ENCODE measurements around the gene DNHD1.

DNHD1 gene

DNA sequence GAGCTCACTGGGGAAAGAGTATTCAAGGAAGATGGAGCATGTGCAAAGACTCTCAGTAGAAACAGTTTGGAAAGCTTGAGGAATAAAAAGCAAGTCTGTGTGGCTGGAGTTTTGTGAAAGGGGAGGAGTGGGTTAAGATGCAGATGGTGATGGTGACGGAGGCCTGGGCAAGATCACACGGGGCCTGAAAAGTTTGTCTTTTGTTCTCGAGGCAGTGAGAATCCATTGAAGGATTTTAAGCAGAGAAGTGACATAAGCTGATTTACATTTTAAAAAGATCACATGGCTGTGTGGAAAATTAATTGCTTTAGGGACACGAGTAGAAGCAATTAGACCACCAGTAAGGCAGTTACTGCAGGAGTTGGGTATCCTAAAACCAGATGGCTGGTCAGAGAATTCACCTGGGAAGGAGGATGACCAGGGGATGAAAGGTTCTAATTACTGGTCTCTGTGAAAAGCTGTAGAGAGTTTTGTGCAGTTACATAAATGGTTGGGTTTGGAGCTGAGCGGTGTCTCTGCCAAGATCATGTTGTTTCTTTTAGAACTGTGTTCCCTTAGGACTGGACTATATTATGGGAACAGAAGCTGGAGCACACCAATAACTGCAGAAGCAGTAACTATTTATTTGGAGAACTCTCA, 99.3 kb downstream of the DNHD1 start:
- no peak for DNase-seq

DNA sequence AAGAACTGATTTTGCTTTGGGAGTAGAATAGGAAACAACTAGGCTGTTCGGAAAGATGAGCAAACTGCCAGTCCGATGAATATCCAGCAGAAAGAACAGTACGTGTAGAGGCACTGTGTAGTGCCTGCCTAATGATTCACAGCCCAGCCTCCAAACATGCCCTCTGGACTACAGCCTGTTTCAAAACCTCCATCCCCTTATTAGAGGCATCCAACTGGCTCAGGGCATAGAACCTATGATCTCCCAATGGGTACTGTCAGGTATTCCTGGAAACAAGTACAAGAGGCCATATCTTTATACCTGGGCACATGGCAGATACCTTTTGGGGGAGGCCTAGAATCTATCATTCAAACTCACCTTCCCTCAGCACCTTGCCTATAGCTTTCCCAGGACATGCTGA, 101.5 kb downstream of the DNHD1 start:
- DNase-seq, result no peak

DNA sequence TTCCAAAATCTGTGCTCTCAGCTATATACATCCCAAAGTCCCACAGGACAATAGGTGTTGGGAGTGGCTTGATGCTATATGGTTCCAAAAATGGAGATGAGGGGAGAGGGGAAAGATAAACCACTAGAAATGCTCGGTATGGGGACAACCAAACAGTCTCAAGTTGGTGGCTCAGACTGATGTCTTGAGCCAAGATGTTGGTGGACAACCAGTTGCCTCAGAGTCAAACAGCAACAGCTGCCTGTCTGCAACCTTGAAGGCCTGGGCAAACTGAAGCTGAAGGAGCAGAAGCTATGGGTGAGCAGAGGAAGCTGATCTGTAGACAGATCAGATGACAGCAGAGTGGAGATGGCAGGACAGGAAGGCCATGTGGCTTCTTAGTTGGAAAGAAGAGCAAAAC, 102.4 kb downstream of the DNHD1 start:
- DNase-seq, result no peak

DNA sequence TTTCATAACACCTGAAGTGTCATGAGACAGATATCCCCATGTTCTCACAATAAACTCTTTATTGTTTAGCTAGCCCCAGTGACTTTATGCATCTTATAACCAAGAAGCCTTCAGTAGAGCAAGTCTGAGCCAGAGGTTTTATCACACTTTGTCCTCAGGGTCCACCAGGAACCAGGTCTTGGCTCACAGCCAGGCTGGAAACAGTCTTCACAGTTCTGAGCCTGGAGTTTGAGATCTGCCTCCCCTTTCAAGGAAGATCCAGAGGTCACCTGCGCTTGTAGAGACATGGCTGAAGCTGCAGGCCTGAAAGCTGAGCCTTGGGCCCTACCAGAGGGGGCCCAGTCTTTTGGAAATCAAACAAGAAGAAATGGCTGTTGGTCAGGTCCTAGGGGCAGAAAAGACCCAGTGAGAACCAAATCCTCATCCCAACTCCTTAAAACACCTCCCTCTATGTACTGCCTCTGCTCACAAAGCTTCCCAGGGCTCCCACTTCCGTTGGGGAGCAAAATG, 102.9 kb downstream of the DNHD1 start:
- no peak for DNase-seq

DNA sequence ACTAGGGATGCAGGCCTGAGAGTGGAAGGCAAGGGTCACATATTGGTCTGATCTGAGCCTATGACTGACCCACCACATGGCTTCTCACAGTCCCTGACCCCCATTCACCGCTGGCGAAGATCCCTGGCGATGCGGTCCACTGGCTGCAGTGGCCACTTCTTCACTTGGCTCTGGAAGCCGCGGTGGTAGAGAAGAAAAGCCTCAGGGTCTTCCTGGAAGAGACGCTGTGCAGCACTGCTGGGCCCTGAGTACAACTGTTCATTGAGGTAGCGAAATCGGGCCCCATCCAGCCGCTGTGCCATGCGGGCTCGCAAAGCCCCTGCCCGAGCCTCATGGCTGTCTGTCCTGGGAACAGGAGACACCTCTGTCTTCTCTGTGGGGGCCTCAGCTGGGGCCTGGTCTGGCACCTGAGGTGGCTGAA, 104.0 kb downstream of the DNHD1 start:
- no peak for DNase-seq

- no peak for DNase-seq
These were observed 105.2 kb downstream of the DNHD1 start for GRCh38 chr11:6602096-6602940.

DNA sequence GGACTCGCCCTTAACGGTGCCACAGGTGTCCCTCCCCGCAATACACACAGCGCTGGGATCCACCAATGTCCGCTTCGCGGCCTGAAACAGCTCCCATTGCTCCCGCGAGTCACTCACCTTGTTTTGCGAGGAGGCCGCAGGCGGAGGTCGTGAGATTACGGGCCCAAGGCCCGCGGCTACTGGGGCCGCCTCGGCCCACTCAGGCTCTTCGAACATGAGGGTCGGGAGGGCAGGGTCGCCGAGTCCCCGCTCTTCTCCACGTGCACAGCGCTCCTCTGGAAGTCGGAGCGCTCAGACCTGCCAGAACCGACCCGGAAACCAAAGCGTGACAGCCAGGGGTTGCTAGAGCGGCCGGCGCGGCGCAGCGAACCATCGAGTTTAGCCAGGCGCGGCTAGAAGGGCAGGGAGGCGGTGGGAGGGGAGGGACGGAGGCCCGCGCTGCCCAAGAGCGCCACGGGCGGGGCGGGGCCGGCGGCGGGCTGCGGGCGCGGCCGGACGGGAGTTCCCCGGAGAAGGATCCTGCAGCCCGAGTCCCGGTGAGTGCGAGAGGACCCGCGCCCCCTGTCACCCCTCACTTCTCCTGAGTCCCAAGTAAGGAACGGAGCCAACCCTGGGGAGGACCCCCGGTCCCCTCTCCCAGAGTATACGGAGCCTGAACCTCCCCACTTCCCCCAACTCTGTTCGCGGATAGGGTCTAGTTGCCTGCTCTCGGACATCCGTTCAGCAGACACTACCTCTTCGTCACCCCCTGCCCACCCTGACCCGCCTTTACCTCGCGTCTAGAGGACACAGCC, 106.4 kb downstream of the DNHD1 start, which contains the start of the genes ILK and RRP8:
TSS of gene ILK (plus strand) at position 488 of the 794 bp plus-strand sequence. CDS start 498 bp downstream, outside the sequence.
TSS of gene RRP8 (minus strand) at position 330 of the 794 bp plus-strand sequence. CDS start at position 216, 114 bp downstream.
- DNase-seq, result peak; percentile 88

DNA sequence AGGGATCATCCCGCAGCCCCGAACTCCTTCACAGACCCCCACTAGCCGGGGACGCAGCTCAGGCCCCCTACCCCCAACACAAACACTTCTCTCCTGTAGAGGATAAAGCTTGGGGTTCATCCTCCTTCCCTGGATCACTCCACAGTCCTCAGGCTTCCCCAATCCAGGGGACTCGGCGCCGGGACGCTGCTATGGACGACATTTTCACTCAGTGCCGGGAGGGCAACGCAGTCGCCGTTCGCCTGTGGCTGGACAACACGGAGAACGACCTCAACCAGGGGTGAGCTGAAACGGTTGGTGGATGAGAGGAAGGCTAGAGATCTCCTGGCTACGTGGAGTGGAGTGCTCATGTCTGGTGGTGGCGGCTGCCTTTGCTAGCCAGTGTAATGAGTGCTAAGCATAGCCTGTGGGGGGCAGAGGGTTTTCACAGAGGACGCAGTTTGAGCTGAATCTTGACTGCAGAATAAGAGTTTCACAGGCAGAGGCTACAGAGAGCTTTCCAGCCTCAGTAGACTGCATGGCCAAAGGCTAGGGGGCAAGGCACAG, 107.1 kb downstream of the DNHD1 start:
- DNase-seq, result peak; percentile 27

- no peak for DNase-seq
These were observed 107.7 kb downstream of the DNHD1 start for GRCh38 chr11:6604790-6605189.

DNA sequence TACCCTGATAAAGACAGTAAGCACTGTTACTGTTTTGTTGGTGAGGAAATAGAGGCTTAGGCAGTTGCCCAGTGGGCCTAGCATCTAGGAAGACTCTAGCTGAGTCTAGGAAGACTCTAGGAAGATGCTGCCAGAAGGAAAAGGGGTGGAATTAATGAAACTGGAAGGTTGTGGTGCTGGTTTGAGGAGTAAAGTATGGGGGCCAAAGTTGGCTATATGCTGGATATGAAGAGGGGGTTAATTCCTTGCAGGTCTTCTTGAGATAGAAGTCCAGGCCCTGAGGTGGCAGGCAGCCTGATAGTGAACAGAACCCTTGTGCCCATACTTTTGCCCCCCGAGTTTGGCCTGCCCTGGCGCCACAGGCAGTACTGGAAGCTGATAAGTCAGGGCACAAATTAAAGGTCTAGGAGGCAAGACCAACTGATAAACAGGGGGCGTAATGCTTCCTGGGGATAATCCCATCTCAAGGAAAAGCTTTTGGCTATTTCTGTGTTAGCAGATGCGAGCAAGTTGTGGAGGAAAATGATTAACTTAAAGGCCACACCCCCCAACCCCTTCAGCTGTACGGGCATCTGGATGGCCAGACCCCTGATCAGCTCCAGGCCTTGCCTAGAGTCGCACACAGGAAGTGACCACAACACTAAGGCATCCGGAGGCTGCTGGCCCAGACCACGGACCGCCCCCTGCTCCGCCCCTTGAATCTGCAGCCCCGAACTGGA, 109.5 kb downstream of the DNHD1 start:
- DNase-seq, result peak; percentile 31

DNA sequence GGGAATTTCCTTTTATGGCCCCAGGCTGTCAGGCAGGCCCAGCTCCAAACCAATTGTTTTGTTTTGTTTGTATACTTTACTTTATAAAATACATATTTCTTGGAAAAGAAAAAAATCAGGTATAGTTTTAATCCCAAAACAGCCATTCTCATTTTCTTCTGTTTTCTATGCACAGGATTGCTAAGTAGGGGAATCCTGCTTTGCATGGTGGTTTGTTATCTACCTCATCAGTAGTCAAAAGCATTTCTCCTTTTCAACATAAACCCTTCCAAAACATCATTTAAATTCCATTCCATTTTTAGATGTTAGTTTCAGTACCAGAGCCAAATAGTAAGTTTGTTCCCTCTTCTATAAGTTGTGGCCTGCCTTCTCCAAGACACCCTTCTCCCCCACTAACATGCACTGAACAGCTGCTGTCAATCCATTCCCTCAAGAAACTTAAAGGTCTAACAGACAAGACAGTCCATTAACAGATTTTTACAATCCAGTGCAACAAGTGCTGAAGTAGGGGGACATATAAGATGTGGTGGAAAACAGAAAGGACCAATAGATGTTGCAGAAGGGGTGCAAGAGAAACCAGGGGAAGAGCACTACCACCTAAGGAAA, 110.2 kb downstream of the DNHD1 start:
- no peak for DNase-seq

GRCh38 chr11:6608011-6608410, 110.9 kb downstream of the DNHD1 start:
- DNase-seq, result no peak

GRCh38 chr11:6608726-6609501, 111.8 kb downstream of the DNHD1 start:
- no peak for DNase-seq

GRCh38 chr11:6609502-6610015, 112.5 kb downstream of the DNHD1 start:
- no peak for DNase-seq

DNA sequence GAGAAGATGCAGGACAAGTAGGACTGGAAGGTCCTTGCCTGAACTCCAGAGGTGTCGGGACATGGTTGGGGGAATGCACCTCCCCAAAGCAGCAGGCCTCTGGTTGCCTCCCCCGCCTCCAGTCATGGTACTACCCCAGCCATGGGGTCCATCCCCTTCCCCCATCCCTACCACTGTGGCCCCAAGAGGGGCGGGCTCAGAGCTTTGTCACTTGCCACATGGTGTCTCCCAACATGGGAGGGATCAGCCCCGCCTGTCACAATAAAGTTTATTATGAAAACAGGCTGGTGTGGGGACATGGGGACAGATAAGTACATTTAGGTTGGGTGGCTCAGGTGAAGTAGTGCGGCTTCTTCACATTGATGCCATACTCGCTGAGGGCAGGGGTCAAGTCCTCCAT, 113.5 kb downstream of the DNHD1 start:
- no peak for DNase-seq

DNA sequence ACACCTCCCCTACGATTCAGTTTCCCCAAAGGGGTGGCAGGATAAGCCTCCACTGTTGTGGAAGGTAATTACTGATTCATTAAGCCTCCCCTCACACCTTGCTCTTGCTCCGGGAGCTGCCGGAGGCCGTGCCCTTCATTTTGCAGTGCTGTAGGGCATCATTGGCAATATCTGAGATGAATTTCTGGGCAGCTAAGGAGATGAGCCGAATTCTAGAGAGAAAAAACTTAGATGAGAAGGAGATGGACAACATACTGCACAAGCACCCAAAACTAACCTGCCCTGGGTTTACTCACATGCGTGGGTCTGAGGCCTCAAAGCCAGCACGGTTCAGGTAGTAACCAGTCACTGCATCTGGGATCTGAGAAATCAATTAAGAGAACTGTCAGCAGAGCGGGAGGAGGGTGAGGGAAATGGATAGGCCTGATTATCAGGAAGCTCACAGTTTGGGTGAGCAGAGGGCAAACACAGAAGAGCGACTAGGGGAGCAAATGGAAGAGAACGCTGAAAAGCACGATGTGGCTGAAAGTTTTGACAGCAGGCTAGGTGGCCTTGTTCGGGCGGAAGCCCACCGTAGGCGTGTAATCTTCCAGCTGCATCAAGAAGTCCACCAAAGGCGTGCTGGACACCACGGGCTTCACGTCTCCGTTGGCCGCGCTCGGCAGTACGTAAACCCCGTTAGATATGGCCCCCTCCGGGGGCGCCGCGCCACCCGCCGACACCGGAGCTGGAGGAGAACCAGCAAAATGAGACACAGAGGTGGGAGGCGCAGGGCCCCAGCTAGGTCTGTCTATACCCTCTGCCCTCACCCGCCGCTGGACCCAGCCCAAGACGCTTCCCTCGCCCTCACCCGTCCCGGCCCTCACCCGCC, 114.2 kb downstream of the DNHD1 start:
- no peak for DNase-seq

DNA sequence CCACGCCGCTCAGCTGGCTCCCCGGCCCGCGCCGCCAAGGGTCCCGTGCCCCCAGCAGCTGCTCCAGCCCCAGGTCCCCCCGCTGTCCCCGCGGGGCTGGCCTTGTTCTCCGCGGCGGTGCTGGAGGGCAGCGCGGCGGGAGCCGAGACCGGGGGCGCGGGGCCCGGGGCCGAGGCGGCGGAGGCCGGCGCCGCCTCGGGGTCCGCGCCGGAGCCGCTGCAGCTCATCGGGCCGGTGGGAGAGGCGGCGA, 114.8 kb downstream of the DNHD1 start:
- DNase-seq, result no peak

GRCh38 chr11:6612213-6613041, 115.3 kb downstream of the DNHD1 start, which contains the start of gene TAF10:
TSS of gene TAF10 (minus strand) at chr11:6612216. CDS start at chr11:6612189, 27 bp downstream.
- peak; percentile 92 for DNase-seq

GRCh38 chr11:6613496-6613895, 116.4 kb downstream of the DNHD1 start:
- no peak for DNase-seq

Measured in NCI-H526 treated with DMSO at 0.1 percent for 48 hours (cell line).